Measurements from ENCODE around the gene MAP2K2.
"Not testable (repeated sequence)": the region's sequence is repeated elsewhere in the genome, so short reads cannot be mapped to it uniquely, and the experiment has no call there.

GRCh38 chr19:4135386-4135785 lies 11.5 kb upstream of the MAP2K2 start:
- not testable (repeated sequence) for TF ChIP-seq CTCF, POLR2A (IDR thresholded peaks at IDR 0.05)

All from lower leg skin (tissue), 3 donors.